Endodermal cell (in vitro differentiated cells): ENCODE data around the gene FAM149A. TPM values are rescaled to one million over a fixed set of nuclear protein-coding genes. Genes with fewer than 3 reads are reported as not detected.
A peak's percentile ranks its signal among the peaks of the same experiment; 100 is the strongest.

Experiments
- DNase-seq: peaks from one replicate; pipeline ENCODE4 v3.0.0-alpha.2; 2017
- H3K27ac ChIP-seq: 2 replicates; pipeline ENCODE4 v1.5.1; 2013; ENCODE audit warnings: mild to moderate bottlenecking, low read depth, low read length, moderate library complexity
- H3K27me3 ChIP-seq: 2 replicates; pipeline ENCODE4 v1.6.1; 2013; ENCODE audit warnings: mild to moderate bottlenecking, low read length, moderate library complexity; ENCODE audit not compliant: insufficient read depth, control insufficient read depth, poor library complexity, severe bottlenecking
- H3K36me3 ChIP-seq: 2 replicates; pipeline ENCODE4 v1.7.0; 2013; ENCODE audit warnings: mild to moderate bottlenecking, low read length, moderate library complexity; ENCODE audit not compliant: control insufficient read depth, insufficient read depth
- H3K4me1 ChIP-seq: one replicate; pipeline ENCODE4 v1.7.0; 2013; ENCODE audit warnings: low read length; ENCODE audit not compliant: control insufficient read depth, insufficient read depth
- H3K4me3 ChIP-seq: 2 replicates; pipeline ENCODE4 v1.5.1; 2013; ENCODE audit warnings: mild to moderate bottlenecking, low read length, moderate library complexity
- H3K9ac ChIP-seq: 2 replicates; pipeline ENCODE4 v1.6.1; 2013; ENCODE audit warnings: mild to moderate bottlenecking, low read length, moderate library complexity; ENCODE audit not compliant: poor library complexity, severe bottlenecking; ENCODE audit errors: extremely low read depth
- H3K9me3 ChIP-seq: 2 replicates; pipeline ENCODE4 v1.6.1; 2013; ENCODE audit warnings: mild to moderate bottlenecking, low read length, moderate library complexity; ENCODE audit not compliant: control insufficient read depth
- H3K27ac Mint-ChIP-seq: 2 replicates; pipeline ENCODE4 v1.8.0; 2020; ENCODE audit warnings: mixed read lengths
- H3K27me3 Mint-ChIP-seq: 2 replicates; pipeline ENCODE4 v1.8.0; 2021; ENCODE audit warnings: mild to moderate bottlenecking, mixed read lengths; ENCODE audit not compliant: insufficient read depth
- H3K36me3 Mint-ChIP-seq: 2 replicates; pipeline ENCODE4 v1.8.0; 2020; ENCODE audit warnings: low read depth, mixed read lengths
- H3K4me1 Mint-ChIP-seq: 2 replicates; pipeline ENCODE4 v1.8.0; 2020; ENCODE audit warnings: mixed read lengths
- H3K4me3 Mint-ChIP-seq: 2 replicates; pipeline ENCODE4 v1.8.0; 2020; ENCODE audit warnings: mild to moderate bottlenecking, moderate library complexity, mixed read lengths
- H3K9me3 Mint-ChIP-seq: 2 replicates; pipeline ENCODE4 v1.8.0; 2020; ENCODE audit warnings: mild to moderate bottlenecking, mixed read lengths
- CTCF ChIP-seq: fragments of 200-600 bp; sonication (generic); conservative IDR thresholded peaks from 2 replicates; pipeline ENCODE4 v1.5.0; 2021; ENCODE audit warnings: antibody characterized with exemption, mild to moderate bottlenecking
- WGBS, 2 experiments: methylation state at CpG; one replicate each; pipeline versions ENCODE4 v1.1.5 to v1.1.7; 2013; ENCODE audit warnings: missing lambda C conversion rate in 2 of 2, mixed read lengths in 1 of 2; ENCODE audit not compliant: insufficient coverage in 1 of 2, insufficient read length in 1 of 2; 5-methylcytosine and 5-hydroxymethylcytosine counted together
- total RNA-seq, 2 donors: library from RNA; stranded (reverse); fragmentation: NEBNext Ultra II Directional in 1 of 2; extraction: Animal tissue kit (Norgen Biotek cat#: 25700) in 1 of 2; gene quantifications; 2 replicates in 1 of 2; 3 replicates in 1 of 2; pipeline ENCODE4 v1.2.1, GENCODE V29; 2021

Gene FAM149A
- total RNA-seq, 2 donors from 2014 or later, result 2.4 to 3.3 TPM

GRCh38 chr4:186144198-186144945 is 39.9 kb downstream of the FAM149A start:
- Mint-ChIP-seq H3K4me1 (no peaks in the 10 kb centered on the region), H3K4me3 (peak overlapping the region; percentile 69), H3K36me3 (no peaks in the 10 kb centered on the region), H3K9me3 (no peaks in the 10 kb centered on the region), H3K27ac (no peak overlapping the region), H3K27me3 (peaks cover 44% of the 10 kb centered on the region)
- Histone ChIP-seq H3K4me3 (peak overlapping the region; percentile 81), H3K4me1 (peaks cover 6% of the 10 kb centered on the region), H3K27me3 (peaks cover 42% of the 10 kb centered on the region), H3K9me3 (no peaks in the 10 kb centered on the region), H3K27ac (no peak overlapping the region), H3K36me3 (no peaks in the 10 kb centered on the region), H3K9ac (no peak overlapping the region)
- peak; percentile 91 for DNase-seq
- peak; percentile 59 for TF ChIP-seq CTCF
- 8 to 16% methylated on average over 11 to 66 of the region's 72 CpGs for WGBS, 2 experiments

DNA sequence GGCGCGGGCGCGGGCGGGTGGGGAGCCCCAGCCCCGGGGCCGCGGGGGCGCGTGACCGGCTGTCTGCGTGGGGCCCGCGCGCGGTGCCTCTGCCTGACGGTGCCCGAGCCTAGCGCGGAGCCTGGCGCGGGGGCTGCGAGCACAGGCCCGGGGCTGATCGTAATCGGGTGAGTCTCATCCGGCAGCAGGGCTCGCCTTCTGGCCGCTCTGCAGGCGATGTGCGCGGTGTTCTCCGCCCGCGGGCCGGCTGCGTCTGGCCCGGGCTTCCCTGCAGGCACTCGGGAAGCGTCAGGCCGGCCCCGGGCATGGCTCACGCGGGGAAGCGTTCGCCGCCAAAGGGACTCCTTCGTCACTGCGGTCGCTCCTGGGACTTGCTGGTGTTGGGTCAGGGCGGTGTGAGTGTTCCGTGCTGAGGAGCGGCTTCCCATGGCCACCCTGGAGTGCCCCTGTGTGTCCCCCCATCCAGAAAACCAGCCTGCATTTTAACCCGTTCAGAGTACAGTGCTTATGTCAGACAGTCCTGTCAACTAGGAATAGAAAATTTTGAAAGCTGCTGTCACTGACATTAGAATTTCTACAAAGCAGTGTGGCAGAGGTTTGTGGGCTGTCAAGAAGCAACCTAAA is 40.6 kb downstream of the FAM149A start:
- Mint-ChIP-seq H3K27ac (no peak overlapping the region), H3K36me3 (no peaks in the 10 kb centered on the region), H3K4me1 (no peaks in the 10 kb centered on the region), H3K27me3 (peaks cover 44% of the 10 kb centered on the region), H3K4me3 (peak overlapping the region; percentile 69), H3K9me3 (no peaks in the 10 kb centered on the region)
- H3K36me3 ChIP-seq, result no peaks in the 10 kb centered on the region
- H3K4me3 ChIP-seq, result peak overlapping the region; percentile 83
- WGBS, 2 experiments, result 1 to 4% methylated on average over 8 to 54 of the region's 54 CpGs
- H3K27me3 ChIP-seq, result peaks cover 42% of the 10 kb centered on the region
- no peak overlapping the region for H3K27ac ChIP-seq
- peak; percentile 82 for DNase-seq
- H3K9ac ChIP-seq, result no peak overlapping the region
- H3K4me1 ChIP-seq, result peaks cover 6% of the 10 kb centered on the region
- H3K9me3 ChIP-seq, result no peaks in the 10 kb centered on the region
- TF ChIP-seq CTCF, result no peak

GRCh38 chr4:186146458-186146857 is 42.0 kb downstream of the FAM149A start:
- 80 to 88% methylated on average over 8 to 9 of the region's 9 CpGs for WGBS, 2 experiments
- no peak overlapping the region for H3K27ac Mint-ChIP-seq
- no peaks in the 10 kb centered on the region for H3K4me1 Mint-ChIP-seq
- Histone ChIP-seq H3K9ac (no peak overlapping the region), H3K4me3 (no peak overlapping the region), H3K27me3 (peaks cover 42% of the 10 kb centered on the region), H3K4me1 (peaks cover 6% of the 10 kb centered on the region), H3K9me3 (no peaks in the 10 kb centered on the region), H3K36me3 (no peaks in the 10 kb centered on the region), H3K27ac (no peak overlapping the region)
- H3K27me3 Mint-ChIP-seq, result peaks cover 44% of the 10 kb centered on the region
- no peak for TF ChIP-seq CTCF
- H3K9me3 Mint-ChIP-seq, result no peaks in the 10 kb centered on the region
- no peak overlapping the region for H3K4me3 Mint-ChIP-seq
- DNase-seq, result no peak
- H3K36me3 Mint-ChIP-seq, result no peaks in the 10 kb centered on the region
